Hepatocyte (in vitro differentiated cells): ENCODE results near the gene SASS6.

Source experiments
- EZH2 ChIP-seq: fragments of 200-600 bp; sonication (generic); IDR thresholded peaks from 2 replicates; pipeline ENCODE4 v1.6.1; 2016; ENCODE audit warnings: antibody characterized with exemption, mild to moderate bottlenecking, borderline replicate concordance
- TF ChIP-seq, protein P1 (sequence below): fragments of 200-600 bp; sonication (generic); IDR thresholded peaks from 2 replicates; pipeline ENCODE4 v1.5.1; 2016; ENCODE audit warnings: antibody characterized with exemption, mild to moderate bottlenecking; ENCODE audit not compliant: poor library complexity

DNA sequence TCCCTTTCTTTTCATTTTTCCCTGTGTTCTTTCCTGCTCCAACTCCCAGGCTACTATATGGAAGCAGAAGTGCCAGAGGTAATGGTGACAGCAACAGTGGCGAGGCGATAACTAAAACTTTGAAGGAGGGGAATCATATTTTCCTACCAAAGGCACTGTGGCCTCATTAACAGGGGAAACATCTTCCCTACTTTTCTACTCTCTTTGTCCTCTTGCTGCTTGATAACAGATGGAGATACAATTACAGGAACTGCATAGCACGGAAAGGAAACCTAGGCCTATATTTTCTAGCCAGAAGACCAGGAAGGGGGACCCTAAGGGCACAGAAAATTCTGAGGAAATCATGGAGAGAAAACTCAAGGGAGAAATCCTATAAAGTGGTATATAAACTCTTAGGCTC is 42.3 kb downstream of the SASS6 start:
- TF ChIP-seq, protein P1, sequence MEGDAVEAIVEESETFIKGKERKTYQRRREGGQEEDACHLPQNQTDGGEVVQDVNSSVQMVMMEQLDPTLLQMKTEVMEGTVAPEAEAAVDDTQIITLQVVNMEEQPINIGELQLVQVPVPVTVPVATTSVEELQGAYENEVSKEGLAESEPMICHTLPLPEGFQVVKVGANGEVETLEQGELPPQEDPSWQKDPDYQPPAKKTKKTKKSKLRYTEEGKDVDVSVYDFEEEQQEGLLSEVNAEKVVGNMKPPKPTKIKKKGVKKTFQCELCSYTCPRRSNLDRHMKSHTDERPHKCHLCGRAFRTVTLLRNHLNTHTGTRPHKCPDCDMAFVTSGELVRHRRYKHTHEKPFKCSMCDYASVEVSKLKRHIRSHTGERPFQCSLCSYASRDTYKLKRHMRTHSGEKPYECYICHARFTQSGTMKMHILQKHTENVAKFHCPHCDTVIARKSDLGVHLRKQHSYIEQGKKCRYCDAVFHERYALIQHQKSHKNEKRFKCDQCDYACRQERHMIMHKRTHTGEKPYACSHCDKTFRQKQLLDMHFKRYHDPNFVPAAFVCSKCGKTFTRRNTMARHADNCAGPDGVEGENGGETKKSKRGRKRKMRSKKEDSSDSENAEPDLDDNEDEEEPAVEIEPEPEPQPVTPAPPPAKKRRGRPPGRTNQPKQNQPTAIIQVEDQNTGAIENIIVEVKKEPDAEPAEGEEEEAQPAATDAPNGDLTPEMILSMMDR: no peak
- no peak for TF ChIP-seq EZH2
